ENCODE measurements around the gene TNFSF8.

TNFSF8 gene

GRCh38 chr9:114930056-114930812 lies at the start of gene TNFSF8:
TSS of gene TNFSF8 (minus strand) at chr9:114930591. CDS start at chr9:114930303, 288 bp downstream.
- no peak for DNase-seq

GRCh38 chr9:114973216-114973615 lies 42.8 kb upstream of the TNFSF8 start:
- DNase-seq: no peak

- DNase-seq: no peak
Measured at GRCh38 chr9:114972510-114973136, 42.2 kb upstream of the TNFSF8 start.

GRCh38 chr9:114969269-114969668 lies 38.9 kb upstream of the TNFSF8 start:
- DNase-seq: no peak

GRCh38 chr9:114968671-114969070 lies 38.3 kb upstream of the TNFSF8 start:
- DNase-seq: no peak

GRCh38 chr9:114965564-114965963 lies 35.2 kb upstream of the TNFSF8 start:
- DNase-seq: no peak

GRCh38 chr9:114962809-114963208 lies 32.4 kb upstream of the TNFSF8 start:
- no peak for DNase-seq

- no peak for DNase-seq
Measured at GRCh38 chr9:114960276-114960675, 29.9 kb upstream of the TNFSF8 start.

GRCh38 chr9:114958844-114959235 lies 28.4 kb upstream of the TNFSF8 start:
- no peak for DNase-seq

GRCh38 chr9:114958021-114958843 lies 27.8 kb upstream of the TNFSF8 start:
- no peak for DNase-seq

- DNase-seq: no peak
Measured at GRCh38 chr9:114957558-114957957, 27.2 kb upstream of the TNFSF8 start.

- no peak for DNase-seq
Measured at GRCh38 chr9:114954956-114955582, 24.7 kb upstream of the TNFSF8 start.

- no peak for DNase-seq
Measured at GRCh38 chr9:114953959-114954358, 23.6 kb upstream of the TNFSF8 start.

GRCh38 chr9:114953046-114953445 lies 22.7 kb upstream of the TNFSF8 start:
- DNase-seq: no peak

- DNase-seq: no peak
Measured at GRCh38 chr9:114950761-114951160, 20.4 kb upstream of the TNFSF8 start.

GRCh38 chr9:114947058-114947457 lies 16.7 kb upstream of the TNFSF8 start:
- no peak for DNase-seq

GRCh38 chr9:114945616-114946412 lies 15.4 kb upstream of the TNFSF8 start:
- no peak for DNase-seq

- no peak for DNase-seq
Measured at GRCh38 chr9:114941376-114941775, 11.0 kb upstream of the TNFSF8 start.

- no peak for DNase-seq
Measured at GRCh38 chr9:114938687-114939575, 8.5 kb upstream of the TNFSF8 start.

- DNase-seq: no peak
Measured at GRCh38 chr9:114937516-114937915, 7.1 kb upstream of the TNFSF8 start.

GRCh38 chr9:114936581-114936980 lies 6.2 kb upstream of the TNFSF8 start:
- DNase-seq: no peak
